Measurements from ENCODE around the gene DMBT1. TPM values are rescaled to one million over a fixed set of nuclear protein-coding genes. Genes with fewer than 3 reads are reported as not detected.

DMBT1 gene
- total and polyA plus RNA-seq, 2 of the 4 experiments (the other 2 are of a cell fraction) = under 0.01 TPM; not detected in 1

- Histone ChIP-seq H2BK20ac (ENCODE audit: low read depth, low read length) (no peak overlapping the region), H3K4ac (ENCODE audit: low read depth, low read length) (no peak overlapping the region), H3K36me3 (ENCODE audit: control insufficient read depth, insufficient read depth, low read length) (no peaks in the 10 kb centered on the region), H2AK5ac (ENCODE audit: low read depth, low read length) (no peak overlapping the region), H3K4me1 (ENCODE audit: control insufficient read depth, insufficient read depth, low read length) (no peaks in the 10 kb centered on the region), H3K4me2 (ENCODE audit: low read depth, low read length) (no peak overlapping the region), H3K27ac (ENCODE audit: insufficient read depth, low read length) (no peak overlapping the region), H2BK15ac (ENCODE audit: low read depth, low read length) (no peak overlapping the region), H4K8ac (ENCODE audit: low read depth in 2 of 2, low read length in 2 of 2) (no peak overlapping the region), H3K9ac (ENCODE audit: low read depth, low read length) (no peak overlapping the region), H3K18ac (ENCODE audit: low read depth, low read length) (no peak overlapping the region), H4K5ac (ENCODE audit: low read depth, low read length) (no peak overlapping the region), H3K9me3 (ENCODE audit: control insufficient read depth, insufficient read depth, low read length) (no peaks in the 10 kb centered on the region), H2BK5ac (ENCODE audit: low read depth, low read length, poor library complexity, severe bottlenecking) (no peak overlapping the region), H2AFZ (replicated peaks; ENCODE audit: low read length, poor library complexity) (no peak overlapping the region), H3K23ac (ENCODE audit: low read depth, low read length) (no peak overlapping the region), H3K79me1 (ENCODE audit: low read depth in 1 of 2, low read length in 2 of 2) (no peaks in the 10 kb centered on the region), H3K4me3 (ENCODE audit: insufficient read depth, low read depth, low read length) (no peak overlapping the region), H2AK9ac (replicated peaks; ENCODE audit: low read depth, low read length, poor library complexity) (no peak overlapping the region), H2BK120ac (ENCODE audit: low read depth, low read length) (no peak overlapping the region), H3K14ac (replicated peaks; ENCODE audit: low read depth, low read length) (no peak overlapping the region), H4K91ac (ENCODE audit: insufficient read depth, low read depth, low read length) (no peak overlapping the region), H3K56ac (ENCODE audit: extremely low read depth, insufficient read depth, low read length) (no peak overlapping the region), H3K27me3 (ENCODE audit: control insufficient read depth, insufficient read depth, low read length) (peaks cover 1% of the 10 kb centered on the region; the same call in 1 of the 2 replicates), H3K9me1 (ENCODE audit: insufficient read depth, low read length) (no peaks in the 10 kb centered on the region), H4K20me1 (ENCODE audit: insufficient read depth, low read length) (no peaks in the 10 kb centered on the region)
- dilution Hi-C loops (cut with HindIII; ENCODE audit: low sequenced_read_pairs, unreplicated experiment) (no loop called here), in situ Hi-C loops (cut with MboI; ENCODE audit: low sequenced_read_pairs) (no loop called here), intact Hi-C loops (cut with micrococcal nuclease) (no loop called here)
- 74% methylated on average over 3 of the region's 9 CpGs; no CpG with 5 or more reads in 1 of the 2 experiments for WGBS, 2 experiments (ENCODE audit: extremely low coverage in 2 of 2, insufficient read length in 1 of 2)
- BruUV-seq (replicated peaks) = no TSS peak
- ChIA-PET CTCF (no interaction called here), POLR2A (ENCODE audit: unreplicated experiment) (no interaction called here)
- TF ChIP-seq MXI1 (IDR thresholded peaks at IDR 0.05; ENCODE audit: borderline replicate concordance, low read depth, low read length) (no peak), ELK1 (IDR thresholded peaks at IDR 0.05; ENCODE audit: borderline replicate concordance, low read depth, low read length) (no peak), MAFK (IDR thresholded peaks at IDR 0.05; ENCODE audit: low read depth, low read length) (no peak), CHD1 (IDR thresholded peaks at IDR 0.05; ENCODE audit: low read depth, low read length) (no peak), MAZ (IDR thresholded peaks at IDR 0.05; ENCODE audit: borderline replicate concordance, low read depth, low read length) (no peak), CEBPB (IDR thresholded peaks at IDR 0.05; ENCODE audit: low read depth, low read length) (no peak), RCOR1 (IDR thresholded peaks at IDR 0.05; ENCODE audit: insufficient replicate concordance, low read length) (no peak), NFE2L2 (IDR thresholded peaks at IDR 0.05; ENCODE audit: low read depth, low read length) (no peak), FOS (IDR thresholded peaks at IDR 0.05; ENCODE audit: low read depth, low read length) (no peak), POLR2A (IDR thresholded peaks at IDR 0.05; ENCODE audit: low read depth, low read length) (no peak)
- ATAC-seq (ENCODE audit: low read depth) = no peak
- DNase-seq = no peak
Observed at GRCh38 chr10:122550427-122550826, 10.1 kb upstream of the DMBT1 start.

Measured in IMR-90 (cell line).